GM12878 (cell line): ENCODE data around the gene NCS1. TPM values are rescaled to one million over a fixed set of nuclear protein-coding genes. Genes with fewer than 3 reads are reported as not detected.

Experiments
- ATAC-seq: fragments of 200-7000 bp; cut with Tn5 transposase; 3 replicates; pipeline ENCODE4 v1.9.1; 2020; ENCODE audit warnings: mild to moderate bottlenecking, moderate library complexity
- BruUV-seq: library from RNA; stranded (reverse); fragments of 400-500 nt; replicated peaks from 2 replicates; lab custom pipeline; 2021; lab: Mats Ljungman, UMichigan
- CTCF ChIA-PET: fragments of 300-600 bp; sonication (Branson Sonifier 250); formaldehyde crosslinking; extraction: SDS; loops from one replicate; lab custom pipeline; 2021; ENCODE audit warnings: inconsistent platforms; lab: Yijun Ruan, JAX
- POLR2A ChIA-PET: fragments of 350-600 bp; formaldehyde crosslinking; extraction: SDS; loops from one replicate; lab custom pipeline; 2021; ENCODE audit warnings: inconsistent platforms; lab: Charles Lee
- RAD21 ChIA-PET: fragments of 300-600 bp; sonication (Branson Sonifier 250); formaldehyde crosslinking; loops from one replicate; lab custom pipeline; 2023; ENCODE audit warnings: antibody characterized with exemption; ENCODE audit not compliant: unreplicated experiment; lab: Charles Lee
- SMC1A ChIA-PET: fragments of 300-600 bp; sonication (Branson Sonifier 250); formaldehyde crosslinking; loops from one replicate; lab custom pipeline; 2023; ENCODE audit not compliant: unreplicated experiment, uncharacterized antibody; lab: Charles Lee
- DNase-seq: peaks from one replicate; pipeline ENCODE4 v3.0.0-alpha.2; 2011; ENCODE audit warnings: low read depth, low spot score
- FAIRE-seq: peaks from 3 replicates; lab custom pipeline; 2011; peaks lifted over from hg19 to GRCh38; lab: Jason Lieb, UNC
- H2AFZ ChIP-seq: 2 replicates; pipeline ENCODE4 v1.6.0; 2011; ENCODE audit warnings: low read depth, low read length, control low read depth; ENCODE audit not compliant: control insufficient read depth
- H3K27ac ChIP-seq: 2 replicates; pipeline ENCODE4 v1.5.1; 2011; ENCODE audit warnings: control low read depth; ENCODE audit not compliant: control insufficient read depth, insufficient read depth
- H3K27me3 ChIP-seq, 2 experiments: replicated peaks in 1 of 2; 2 replicates each; pipeline versions ENCODE4 v1.6.0 to v1.6.1; 2011; ENCODE audit warnings: low read length in 1 of 2; ENCODE audit not compliant: control insufficient read depth in 2 of 2, insufficient read depth in 2 of 2
- H3K36me3 ChIP-seq, 2 experiments: 2 replicates each; pipeline ENCODE4 v1.5.1; 2011; ENCODE audit warnings: low read length in 1 of 2; ENCODE audit not compliant: control insufficient read depth in 2 of 2, insufficient read depth in 2 of 2
- H3K4me1 ChIP-seq: 2 replicates; pipeline ENCODE4 v1.6.1; 2011; ENCODE audit warnings: mild to moderate bottlenecking, low read length, moderate library complexity, mixed read lengths; ENCODE audit not compliant: control insufficient read depth, insufficient read depth
- H3K4me2 ChIP-seq: 2 replicates; pipeline ENCODE4 v1.6.0; 2011; ENCODE audit warnings: control low read depth; ENCODE audit not compliant: control insufficient read depth, insufficient read depth
- H3K4me3 ChIP-seq: fragments of 200-600 bp; sonication (generic); 2 replicates; pipeline ENCODE4 v1.5.1; 2016
- H3K79me2 ChIP-seq: 2 replicates; pipeline ENCODE4 v1.6.0; 2011; ENCODE audit warnings: low read length; ENCODE audit not compliant: control insufficient read depth, insufficient read depth
- H3K9ac ChIP-seq: 2 replicates; pipeline ENCODE4 v1.8.0; 2011; ENCODE audit warnings: low read length, control low read depth, mixed read lengths; ENCODE audit not compliant: control insufficient read depth, insufficient read depth
- H3K9me3 ChIP-seq: replicated peaks from 3 replicates; pipeline ENCODE4 v1.5.1; 2011; ENCODE audit warnings: mild to moderate bottlenecking, low read length; ENCODE audit not compliant: control insufficient read depth, insufficient read depth
- H4K20me1 ChIP-seq: 2 replicates; pipeline ENCODE4 v1.6.0; 2011; ENCODE audit not compliant: control insufficient read depth, insufficient read depth
- ATF7 ChIP-seq: fragments of 450-650 bp; IDR thresholded peaks from 2 replicates; pipeline ENCODE4 v1.6.1; 2016; ENCODE audit warnings: low read depth, mild to moderate bottlenecking
- CHD2 ChIP-seq: IDR thresholded peaks from 2 replicates; pipeline ENCODE4 v1.6.1; 2011; ENCODE audit warnings: low read depth, low read length, improper control_type of control experiment, borderline replicate concordance
- FOXK2 ChIP-seq: fragments of 450-650 bp; IDR thresholded peaks from 2 replicates; pipeline ENCODE4 v1.6.1; 2017; ENCODE audit warnings: mild to moderate bottlenecking, moderate library complexity
- NR2F1 ChIP-seq: fragments of 450-650 bp; conservative IDR thresholded peaks from 2 replicates; pipeline ENCODE4 v1.6.1; 2017; ENCODE audit warnings: mild to moderate bottlenecking
- PKNOX1 ChIP-seq: fragments of 450-650 bp; IDR thresholded peaks from 2 replicates; pipeline ENCODE4 v1.6.1; 2016; ENCODE audit warnings: mild to moderate bottlenecking
- RELA ChIP-seq: fragments of 450-650 bp; IDR thresholded peaks from 2 replicates; pipeline ENCODE4 v1.8.0; 2014; ENCODE audit warnings: borderline replicate concordance; ENCODE audit not compliant: partially characterized antibody
- REST ChIP-seq: IDR thresholded peaks from 2 replicates; pipeline ENCODE4 v1.6.1; 2012; ENCODE audit warnings: mild to moderate bottlenecking, low read depth, low read length
- SIX5 ChIP-seq: IDR thresholded peaks from 2 replicates; pipeline ENCODE4 v1.6.1; 2011; ENCODE audit warnings: mild to moderate bottlenecking, low read depth, low read length, moderate library complexity; ENCODE audit not compliant: severe bottlenecking
- ZBTB11 ChIP-seq: fragments of 450-650 bp; formaldehyde crosslinking; IDR thresholded peaks from 2 replicates; pipeline ENCODE4 v1.5.0; 2022; ENCODE audit warnings: mild to moderate bottlenecking, missing genetic modification characterization
- ZSCAN29 ChIP-seq: fragments of 450-650 bp; IDR thresholded peaks from 2 replicates; pipeline ENCODE4 v1.6.1; 2017; ENCODE audit warnings: mild to moderate bottlenecking, moderate library complexity
- WGBS: methylation state at CpG from one replicate; pipeline ENCODE4 v1.1.6; 2016; ENCODE audit warnings: low lambda C conversion rate; ENCODE audit not compliant: insufficient replicate concordance, insufficient coverage; ENCODE audit errors: missing lambda C conversion rate; 5-methylcytosine and 5-hydroxymethylcytosine counted together
- in situ Hi-C: fragments of 300-500 bp; cut with MboI; formaldehyde crosslinking; loops from 9 replicates; pipeline ENCODE4 v1.14.3; 2018; ENCODE audit warnings: mixed read lengths
- intact Hi-C: fragments of 100-400 bp; cut with micrococcal nuclease; formaldehyde crosslinking; loops from one replicate; pipeline ENCODE4 v1.14.2; 2022; ENCODE audit not compliant: unreplicated experiment
- polyA plus RNA-seq, 11 experiments: library from polyadenylated mRNA; depleted of rRNA in 4 of 11; unstranded in 6 of 11; stranded (reverse) in 5 of 11; fragments of >200 nt; fragmentation: Nextera tagmentation in 4 of 11; fragmentation: Illumina TruSeq in 1 of 11; extraction: Ambion mirVana in 4 of 11; extraction: Trizol in 1 of 11; gene quantifications; 1 replicate in 1 of 11; 2 replicates in 10 of 11; pipeline versions ENCODE4 v1.2.1 to v1.2.3, GENCODE V29; 2011 to 2016; ENCODE audit warnings: inconsistent platforms in 2 of 11, missing spikeins in 2 of 11, low read depth in 1 of 11
- total RNA-seq, 4 experiments: library from RNA; depleted of rRNA in 3 of 4; stranded (reverse); fragments of >200 nt in 3 of 4; fragmentation: Illumina TruSeq in 1 of 4; extraction: Trizol in 1 of 4; gene quantifications; 2 replicates each; pipeline versions ENCODE4 v1.2.1 to v1.2.3, GENCODE V29; 2013 to 2021

The NCS1 gene
- total and polyA plus RNA-seq, 10 of the 15 experiments (the other 5 are each of a cell fraction or from before 2014, with no cell fraction given), result 0.04 to 0.22 (median 0.06) TPM; not detected in 4

- no peak for TF ChIP-seq ZBTB11 (CRISPR knock-in tag)
Observed at GRCh38 chr9:130149654-130150286, 22.4 kb upstream of the NCS1 start (continued).

- H2AFZ ChIP-seq, result no peak overlapping the region
- intact Hi-C loops (no loop called here), in situ Hi-C loops (no loop called here)
- 42% methylated on average over 14 of the region's 14 CpGs for WGBS
- H3K27ac ChIP-seq, result no peak overlapping the region
- H3K9me3 ChIP-seq, result no peaks in the 10 kb centered on the region
- H4K20me1 ChIP-seq, result no peaks in the 10 kb centered on the region; the same call in 1 of the 2 replicates
- ChIA-PET POLR2A (no interaction called here), SMC1A (no interaction called here), RAD21 (no interaction called here), CTCF (no interaction called here)
- no peaks in the 10 kb centered on the region for H3K79me2 ChIP-seq
- no peaks in the 10 kb centered on the region for H3K4me1 ChIP-seq
- no peaks in the 10 kb centered on the region for H3K27me3 ChIP-seq
- ATAC-seq (no peak), FAIRE-seq (no peak), DNase-seq (no peak)
- no peaks in the 10 kb centered on the region for H3K36me3 ChIP-seq
- H3K4me3 ChIP-seq, result no peak overlapping the region
- H3K4me2 ChIP-seq, result no peak overlapping the region
- no peak overlapping the region for H3K9ac ChIP-seq
- no TSS peak for BruUV-seq
- no peak for TF ChIP-seq ZSCAN29
- no peak for TF ChIP-seq CHD2
- TF ChIP-seq RELA, result no peak
- TF ChIP-seq SIX5, result no peak
- TF ChIP-seq NR2F1, result no peak
- TF ChIP-seq ATF7, result no peak
- TF ChIP-seq PKNOX1, result no peak
- no peak for TF ChIP-seq REST
- TF ChIP-seq FOXK2, result no peak
Observed at GRCh38 chr9:130150779-130151382, 21.3 kb upstream of the NCS1 start.
